GM18861 (cell line): ENCODE measurements around the gene CIDEA.
"Not testable (repeated sequence)": the region's sequence is repeated elsewhere in the genome, so short reads cannot be mapped to it uniquely, and the experiment has no call there.

Experiments
- ATAC-seq: cut with Tn5 transposase; IDR thresholded peaks from one replicate; pipeline ENCODE4 v1.9.1; 2021; ENCODE audit not compliant: unreplicated experiment

The CIDEA gene

GRCh38 chr18:12238826-12239225, 15.3 kb upstream of the CIDEA start:
- no peak for ATAC-seq

- ATAC-seq: no peak
Observed at GRCh38 chr18:12239431-12239830, 14.7 kb upstream of the CIDEA start.

DNA sequence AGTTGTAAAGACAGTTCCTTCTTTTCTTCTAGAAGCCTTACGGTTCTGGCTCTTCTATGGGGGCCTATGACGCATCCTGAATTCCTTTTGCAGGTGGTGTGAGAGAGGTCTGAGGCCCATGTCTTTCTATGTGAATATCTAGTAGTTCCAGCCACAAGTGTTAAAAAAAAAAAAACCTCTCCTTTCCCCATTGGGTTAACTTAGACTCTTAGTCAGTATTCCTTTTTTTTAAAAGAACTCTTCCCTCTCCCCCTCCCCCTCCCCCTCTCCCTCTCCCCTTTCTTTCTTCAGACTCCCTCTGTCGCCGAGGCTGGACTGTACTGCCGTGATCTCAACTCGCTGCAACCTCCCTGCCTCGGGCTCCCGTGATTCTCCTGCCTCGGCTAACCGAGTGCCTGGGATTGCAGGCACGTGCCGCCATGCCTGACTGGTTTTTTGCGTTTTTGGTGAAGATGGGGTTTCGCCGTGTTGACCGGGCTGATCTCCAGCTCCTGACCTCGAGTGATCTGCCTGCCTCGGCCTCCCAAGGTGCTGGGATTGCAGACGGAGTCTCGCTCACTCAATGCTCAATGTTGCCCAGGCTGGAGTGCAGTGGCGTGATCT, 11.4 kb upstream of the CIDEA start:
- no peak for ATAC-seq

GRCh38 chr18:12243272-12243671, 10.9 kb upstream of the CIDEA start:
- not testable (repeated sequence) for ATAC-seq

- no peak for ATAC-seq
Observed at GRCh38 chr18:12245793-12246135, 8.4 kb upstream of the CIDEA start.

DNA sequence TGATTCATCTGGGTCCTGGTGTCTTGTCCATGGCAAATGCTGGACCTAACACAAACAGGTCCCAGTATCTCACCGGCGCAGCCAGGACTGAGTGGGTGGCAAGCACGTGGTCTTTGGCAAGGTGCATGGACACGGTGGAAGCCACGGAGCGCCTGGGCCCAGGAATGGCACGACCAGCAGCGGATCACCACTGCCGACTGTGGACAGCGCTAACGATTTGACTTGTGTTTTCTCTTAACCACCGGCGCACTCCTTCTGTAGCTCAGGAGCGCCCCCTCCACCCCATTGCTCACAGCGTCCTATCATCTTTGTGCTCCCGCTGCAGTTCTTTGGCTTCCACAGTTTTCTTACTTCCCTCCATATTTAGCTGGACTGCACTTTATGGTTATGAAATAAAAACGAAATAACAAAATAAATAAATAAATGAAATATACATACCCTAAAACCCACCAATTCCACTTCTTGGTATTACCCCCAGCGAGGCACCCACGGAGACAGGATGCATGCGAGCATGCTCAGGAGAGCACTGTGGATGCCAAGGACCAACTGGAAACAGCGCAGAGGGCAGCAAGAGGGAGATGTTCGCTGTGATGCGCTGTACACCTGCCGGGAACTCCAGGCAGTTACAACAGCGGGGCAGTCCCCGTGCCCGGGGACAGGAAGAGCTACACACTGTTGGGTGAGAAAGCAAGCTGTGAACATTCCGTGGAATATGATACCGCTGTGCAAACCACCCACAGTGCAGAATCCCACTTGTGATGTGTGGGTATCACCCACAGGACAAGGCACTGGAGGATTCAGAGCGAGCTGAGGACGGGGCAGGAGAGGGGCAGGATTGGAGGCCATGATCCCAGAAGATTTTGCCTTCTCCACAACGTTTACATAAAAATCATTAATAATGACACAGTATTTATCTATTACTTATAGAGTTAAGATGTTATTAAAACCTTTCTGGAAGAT, 7.0 kb upstream of the CIDEA start:
- ATAC-seq: no peak

DNA sequence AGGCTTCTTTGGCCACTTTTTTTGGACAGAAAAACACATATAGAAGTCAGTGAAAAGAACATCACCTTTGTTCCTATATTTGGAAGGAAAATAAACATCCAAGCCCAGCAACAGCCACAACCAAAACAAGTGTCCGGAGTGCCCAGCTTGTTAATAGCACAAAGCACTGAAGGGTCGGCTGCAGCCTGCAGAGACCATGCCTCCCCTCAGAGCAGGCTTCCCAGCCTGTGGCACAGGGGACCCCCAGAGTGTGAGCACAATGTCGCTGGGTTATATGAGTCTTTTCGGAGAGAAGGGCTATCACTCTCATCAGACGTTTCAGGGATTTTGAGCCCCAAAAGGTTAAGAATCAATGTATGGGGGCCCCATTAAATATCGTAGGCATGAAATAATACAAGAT, 6.2 kb upstream of the CIDEA start:
- ATAC-seq: no peak

DNA sequence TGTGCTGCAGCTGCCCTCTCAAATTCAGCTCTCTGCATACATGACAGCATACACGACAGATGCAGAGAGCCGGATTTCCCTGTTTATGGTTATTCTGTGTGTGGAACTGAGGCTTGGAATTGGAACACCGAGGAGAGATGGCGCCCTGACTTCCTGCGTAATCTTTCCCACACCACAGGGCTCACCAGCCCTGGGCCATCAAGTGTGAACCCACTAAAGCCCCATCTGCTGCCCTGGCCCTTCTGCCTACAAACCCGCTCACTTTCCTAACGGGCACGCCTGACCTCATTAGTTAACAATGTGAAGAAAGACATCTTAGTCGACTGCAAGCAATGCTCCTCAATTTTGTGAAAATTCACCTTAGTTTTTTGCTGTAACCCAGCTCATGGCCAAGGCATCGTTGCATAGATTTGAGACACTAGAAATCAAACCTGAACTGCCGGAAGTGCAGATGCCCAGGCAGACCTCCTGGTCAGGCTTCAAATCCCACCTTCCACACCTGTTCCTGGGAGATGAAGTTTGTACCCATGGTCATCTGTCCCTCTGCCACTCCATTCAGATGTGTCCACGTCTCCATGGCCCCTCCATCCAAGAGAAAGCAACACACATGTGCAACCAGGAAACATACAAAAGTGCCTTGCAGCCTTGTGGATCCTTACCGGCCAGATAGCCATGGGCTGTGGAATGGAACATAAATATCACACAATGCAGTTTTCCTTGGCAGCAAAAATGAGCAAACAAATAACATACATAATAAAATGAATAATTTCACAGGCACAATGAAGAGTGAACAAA, 5.0 kb upstream of the CIDEA start:
- ATAC-seq: no peak

- ATAC-seq: no peak
Observed at GRCh38 chr18:12251311-12251710, 2.9 kb upstream of the CIDEA start.

DNA sequence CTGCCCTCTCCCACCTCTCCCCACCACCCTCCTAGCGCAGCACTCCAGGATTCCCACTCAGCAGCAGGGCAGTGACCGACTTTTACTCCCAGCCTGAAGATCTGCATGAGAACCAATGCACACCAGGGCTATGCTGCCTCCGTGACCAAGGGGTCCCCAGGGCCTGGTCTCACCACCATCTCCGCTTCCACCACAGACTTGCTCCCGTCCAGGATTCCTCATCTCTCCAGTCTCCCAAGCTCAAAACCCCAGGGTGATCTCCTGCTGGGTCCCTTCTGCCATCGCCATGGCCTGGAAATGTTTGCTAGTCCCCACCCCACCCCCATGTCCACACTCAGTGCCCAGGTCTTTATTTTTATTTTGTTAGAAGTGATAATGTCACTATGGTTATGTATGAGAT, 2.1 kb upstream of the CIDEA start:
- ATAC-seq: no peak

DNA sequence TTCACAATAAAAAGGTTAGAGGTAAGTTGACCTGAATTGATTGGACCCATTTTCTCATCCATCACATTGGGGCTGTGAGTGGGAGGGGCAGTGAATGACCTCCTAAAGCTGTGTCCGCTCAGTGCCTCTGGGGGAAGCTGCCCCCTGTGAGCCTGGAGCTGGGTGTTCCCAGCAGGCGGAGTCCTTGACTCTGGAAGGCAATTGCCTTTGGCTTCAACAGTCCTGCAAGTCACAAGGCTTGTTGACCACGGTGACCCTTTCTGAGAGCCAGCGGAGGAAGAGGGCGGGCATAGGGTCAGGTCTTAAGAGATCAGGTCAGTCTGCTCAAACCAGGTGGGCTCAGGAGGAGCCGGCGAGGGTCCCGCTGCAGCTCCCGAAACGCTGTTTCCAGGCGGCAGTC, 1.1 kb upstream of the CIDEA start:
- ATAC-seq: no peak

DNA sequence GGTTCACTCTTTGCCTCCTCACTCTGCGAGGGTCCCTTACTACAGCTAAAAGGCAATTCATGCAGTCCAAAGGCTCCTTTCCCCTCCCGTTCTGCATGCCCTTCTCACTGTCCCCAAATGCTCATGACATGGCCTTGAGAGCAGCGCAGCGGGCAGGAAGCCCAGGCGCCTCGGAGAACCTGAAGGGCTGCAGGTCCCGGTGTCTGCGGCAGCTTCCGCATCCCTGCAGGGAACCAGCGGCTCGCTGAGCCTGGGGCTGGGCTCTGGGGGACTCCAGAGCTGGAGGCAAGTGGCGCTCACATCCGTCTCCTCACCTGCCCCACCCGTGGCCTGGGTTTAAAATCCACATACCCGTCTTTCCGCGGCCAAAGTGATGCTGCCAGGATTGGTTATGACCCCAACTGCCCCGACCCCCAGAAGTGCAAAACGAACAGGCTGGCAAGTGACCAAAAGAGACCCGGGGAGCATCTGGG, 462 bp upstream of the CIDEA start:
- ATAC-seq: no peak

DNA sequence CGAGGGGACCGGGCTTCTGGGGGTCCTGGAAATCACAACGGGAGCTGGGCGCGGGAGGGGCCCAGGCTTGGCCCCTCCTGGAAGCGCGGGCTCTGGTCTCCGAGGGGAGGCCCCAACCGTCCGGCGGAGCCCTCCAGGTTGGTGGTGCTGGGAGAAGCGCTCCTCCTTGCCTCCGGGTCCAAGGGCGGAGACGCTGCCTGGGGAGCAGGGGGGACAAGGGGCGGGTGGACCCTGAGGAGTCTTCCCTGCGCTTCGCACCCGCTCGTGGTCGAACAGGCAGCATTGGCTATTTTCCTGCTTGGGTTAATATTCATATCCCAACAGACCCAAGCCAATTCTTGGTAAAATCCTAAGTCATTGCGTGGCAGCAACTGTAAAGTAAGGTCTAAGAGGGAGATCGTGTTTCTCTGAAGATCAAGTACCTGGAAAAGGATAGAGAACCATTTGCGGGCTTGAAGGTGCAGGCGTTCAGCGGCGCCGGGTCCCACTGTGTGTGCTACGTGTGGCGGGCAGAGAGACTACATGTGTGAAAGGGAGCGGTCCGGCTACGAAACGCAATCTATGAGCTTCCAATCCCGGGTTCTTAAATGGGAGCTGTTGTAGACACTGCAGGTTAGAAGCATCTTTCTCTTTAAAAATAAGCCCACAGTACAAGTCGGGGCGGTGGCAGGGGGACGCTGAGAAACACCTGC, 805 bp downstream of the CIDEA start:
- ATAC-seq: no peak

DNA sequence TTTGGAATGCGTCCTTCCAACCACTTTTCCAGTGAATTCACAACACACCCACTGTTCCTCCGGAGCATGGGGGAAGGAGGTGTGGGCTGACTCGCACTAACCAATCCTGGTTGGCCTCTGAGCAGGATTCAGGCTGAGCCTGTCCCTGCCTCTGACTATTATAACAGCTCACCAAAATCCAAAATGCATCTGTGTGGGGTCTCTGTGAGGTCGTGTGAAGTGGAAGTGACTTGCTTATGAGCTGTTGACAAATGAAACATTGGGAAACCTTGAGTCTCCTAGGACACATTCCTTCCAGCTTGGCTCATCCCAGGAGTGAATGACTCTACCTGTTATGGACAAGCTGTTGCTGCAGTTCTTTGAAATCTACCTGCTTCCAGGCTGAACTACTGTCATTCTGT, 1.5 kb downstream of the CIDEA start:
- no peak for ATAC-seq

DNA sequence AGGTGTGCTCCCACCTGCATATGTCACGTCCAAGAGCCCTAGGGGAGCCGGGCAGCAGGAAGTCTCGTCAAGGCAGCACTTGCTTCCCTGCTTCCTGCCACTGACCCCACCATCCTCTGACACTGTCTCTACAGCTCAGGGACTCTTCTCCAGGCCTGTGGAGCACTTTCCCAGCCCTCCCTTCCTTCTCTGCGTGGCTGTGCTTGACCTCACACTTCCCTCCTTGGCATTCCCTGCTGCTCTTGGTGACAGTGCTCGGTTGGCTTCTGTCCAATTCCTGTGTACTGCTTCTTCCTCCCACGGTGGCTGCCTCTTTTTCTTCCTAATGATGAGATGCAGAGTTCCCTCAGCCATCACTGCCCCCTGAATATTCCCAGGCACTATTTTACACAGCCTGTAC, 2.8 kb downstream of the CIDEA start:
- no peak for ATAC-seq

GRCh38 chr18:12257996-12258718, 4.0 kb downstream of the CIDEA start:
- ATAC-seq: no peak

DNA sequence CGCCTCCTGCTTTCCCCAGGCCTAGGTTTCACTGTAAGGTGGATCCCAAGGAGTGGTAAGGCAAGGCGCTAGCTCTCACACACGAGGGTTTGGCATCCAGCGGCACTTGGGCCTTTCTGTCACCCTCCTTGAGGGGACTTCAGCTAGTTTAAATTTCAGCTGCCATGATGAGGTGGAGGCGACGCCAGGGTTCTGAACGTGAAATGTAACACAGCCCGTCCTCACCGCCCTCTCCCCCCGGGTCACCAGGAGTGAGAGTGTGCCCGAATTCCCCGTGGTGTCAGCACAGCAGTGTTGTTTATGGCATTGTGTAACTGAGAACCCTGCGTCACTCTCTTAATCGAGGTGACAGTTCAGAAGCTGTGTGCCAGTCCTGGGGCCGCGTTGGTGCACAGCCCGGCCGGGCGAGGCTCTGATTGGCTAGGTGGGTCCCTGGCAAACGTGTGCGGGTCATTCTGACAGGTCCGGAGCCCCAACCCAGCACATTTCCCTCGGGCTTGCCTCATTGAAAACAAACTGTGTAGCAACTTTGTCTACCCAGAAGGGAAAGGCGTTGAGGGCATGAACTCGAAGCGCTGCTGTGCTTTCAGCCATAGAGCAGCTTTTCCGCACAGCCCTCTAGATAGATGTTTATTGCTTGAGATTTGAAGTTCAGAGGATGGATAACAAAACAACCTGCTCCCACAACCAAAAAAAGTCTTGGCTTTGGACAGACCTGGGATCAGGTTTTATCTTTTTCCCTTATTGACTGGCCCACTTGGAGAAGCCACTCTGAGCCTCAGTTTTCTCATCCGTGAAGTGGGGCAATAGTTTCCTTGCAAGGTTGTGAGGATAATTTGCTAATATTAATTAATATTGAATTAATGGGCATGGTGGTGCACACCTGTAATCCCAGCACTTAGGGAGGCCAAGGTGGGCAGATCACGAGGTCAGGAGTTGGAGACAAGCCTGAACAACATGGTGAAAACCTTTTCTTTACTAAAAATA, 4.9 kb downstream of the CIDEA start:
- ATAC-seq: no peak

DNA sequence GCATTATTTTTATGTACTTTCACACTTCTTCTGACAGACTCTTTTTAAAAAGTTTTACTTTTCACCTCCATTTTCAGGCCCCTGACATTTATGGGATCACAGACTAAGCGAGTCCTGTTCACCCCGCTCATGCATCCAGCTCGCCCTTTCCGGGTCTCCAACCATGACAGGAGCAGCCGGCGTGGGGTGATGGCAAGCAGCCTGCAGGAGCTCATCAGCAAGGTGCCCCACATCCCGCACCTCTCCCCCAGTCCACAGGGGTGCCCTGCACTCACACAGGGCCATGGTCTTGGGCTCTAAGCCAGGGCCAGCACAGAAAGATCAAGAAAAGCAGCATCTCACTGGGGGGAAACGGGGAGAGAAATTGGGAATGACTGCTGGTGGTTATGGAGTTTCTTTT, 8.6 kb downstream of the CIDEA start:
- no peak for ATAC-seq

DNA sequence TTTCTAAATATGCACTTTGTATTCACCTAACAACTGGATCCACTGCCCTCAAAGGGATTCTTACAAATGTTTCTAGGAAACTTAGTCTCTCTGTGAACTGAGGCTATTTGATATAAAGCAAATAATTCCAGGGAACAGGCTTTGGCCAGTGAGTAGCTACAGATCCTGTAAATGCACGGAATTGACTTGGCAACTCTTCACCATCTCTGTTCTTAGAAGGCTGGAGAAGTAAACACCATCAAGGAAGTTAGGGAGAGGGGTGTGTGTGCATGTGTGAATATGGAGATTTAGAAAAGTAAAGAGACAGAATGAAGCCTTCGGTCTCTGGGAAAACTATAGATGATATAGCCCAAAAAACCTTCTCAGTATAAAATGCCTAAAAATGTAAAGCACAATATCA, 10.7 kb downstream of the CIDEA start:
- no peak for ATAC-seq
